ENCODE measurements around the gene COL15A1.

The COL15A1 gene

GRCh38 chr9:98974994-98975712 is 31.4 kb downstream of the COL15A1 start:
- Mint-ChIP-seq H3K9me3 (no peaks in the 10 kb centered on the region), H3K4me3 (peak overlapping the region; percentile 35), H3K27me3 (peaks cover 14% of the 10 kb centered on the region), H3K4me1 (peaks cover 5% of the 10 kb centered on the region), H3K36me3 (no peaks in the 10 kb centered on the region), H3K27ac (no peak overlapping the region)
- ATAC-seq (ENCODE audit: low read depth) (peak; percentile 93), DNase-seq (ENCODE audit: low spot score in 2 of 2) (peak; percentile 79 to 86)

GRCh38 chr9:98975838-98976237 is 32.1 kb downstream of the COL15A1 start:
- ATAC-seq (ENCODE audit: low read depth) (no peak), DNase-seq (ENCODE audit: low spot score in 2 of 2) (no peak)
- H3K9me3 Mint-ChIP-seq: no peaks in the 10 kb centered on the region
- no peaks in the 10 kb centered on the region for H3K36me3 Mint-ChIP-seq
- H3K27me3 Mint-ChIP-seq: peaks cover 11% of the 10 kb centered on the region
- no peak overlapping the region for H3K27ac Mint-ChIP-seq
- H3K4me1 Mint-ChIP-seq: peaks cover 5% of the 10 kb centered on the region
- H3K4me3 Mint-ChIP-seq: no peak overlapping the region

DNA sequence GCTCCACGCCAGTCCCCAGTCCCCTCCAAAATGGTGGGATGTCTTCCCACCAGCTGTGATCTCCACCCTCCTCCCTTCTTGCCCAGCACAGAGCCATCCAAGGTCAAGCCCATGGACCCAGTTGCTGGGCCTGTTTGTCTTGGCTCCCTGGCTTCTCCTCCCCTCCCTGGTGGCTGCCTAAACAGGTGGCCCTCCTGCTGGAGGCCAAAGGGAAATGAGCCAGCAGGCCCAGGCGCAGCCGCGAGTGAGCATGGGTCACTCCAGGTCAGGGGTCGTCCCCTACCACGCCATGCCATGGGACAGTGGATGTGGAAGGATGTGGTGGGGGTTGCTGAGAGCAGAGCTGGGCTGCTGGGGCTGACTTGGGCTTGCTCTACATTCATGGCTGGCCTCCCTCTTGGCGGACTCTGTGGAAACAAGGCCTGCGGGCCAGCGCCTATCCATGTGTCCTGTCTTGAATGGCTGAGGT is 33.6 kb downstream of the COL15A1 start:
- ATAC-seq (ENCODE audit: low read depth): no peak
- Mint-ChIP-seq H3K27ac (no peak overlapping the region), H3K4me1 (peaks cover 5% of the 10 kb centered on the region), H3K36me3 (no peaks in the 10 kb centered on the region), H3K27me3 (peaks cover 11% of the 10 kb centered on the region), H3K4me3 (no peak overlapping the region), H3K9me3 (no peaks in the 10 kb centered on the region)
- DNase-seq (ENCODE audit: low spot score in 2 of 2): no peak

DNA sequence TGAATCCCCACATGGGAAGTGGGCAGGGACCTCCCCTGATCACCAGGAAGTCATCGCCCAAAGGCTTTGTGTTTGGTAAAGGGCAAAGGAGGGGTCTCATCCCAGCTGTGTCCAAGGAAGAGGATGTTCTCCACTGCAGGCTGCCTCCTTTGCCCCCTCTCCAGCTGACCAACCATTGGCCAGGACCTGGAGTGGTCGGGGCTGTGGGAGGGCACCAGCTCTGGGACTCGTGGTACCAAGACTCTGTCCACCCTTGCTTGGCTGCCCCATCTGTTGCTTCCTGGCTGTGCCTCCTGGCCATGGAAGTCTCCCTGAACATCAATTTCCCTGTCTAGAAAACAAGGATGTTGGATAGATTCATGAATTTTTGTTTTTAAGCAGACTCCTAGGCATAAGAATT is 34.1 kb downstream of the COL15A1 start:
- no peak overlapping the region for H3K27ac Mint-ChIP-seq
- no peak for ATAC-seq (ENCODE audit: low read depth)
- H3K36me3 Mint-ChIP-seq: no peaks in the 10 kb centered on the region
- H3K4me1 Mint-ChIP-seq: peaks cover 5% of the 10 kb centered on the region
- peaks cover 9% of the 10 kb centered on the region for H3K27me3 Mint-ChIP-seq
- no peaks in the 10 kb centered on the region for H3K9me3 Mint-ChIP-seq
- no peak overlapping the region for H3K4me3 Mint-ChIP-seq
- DNase-seq (ENCODE audit: low spot score in 2 of 2): no peak

DNA sequence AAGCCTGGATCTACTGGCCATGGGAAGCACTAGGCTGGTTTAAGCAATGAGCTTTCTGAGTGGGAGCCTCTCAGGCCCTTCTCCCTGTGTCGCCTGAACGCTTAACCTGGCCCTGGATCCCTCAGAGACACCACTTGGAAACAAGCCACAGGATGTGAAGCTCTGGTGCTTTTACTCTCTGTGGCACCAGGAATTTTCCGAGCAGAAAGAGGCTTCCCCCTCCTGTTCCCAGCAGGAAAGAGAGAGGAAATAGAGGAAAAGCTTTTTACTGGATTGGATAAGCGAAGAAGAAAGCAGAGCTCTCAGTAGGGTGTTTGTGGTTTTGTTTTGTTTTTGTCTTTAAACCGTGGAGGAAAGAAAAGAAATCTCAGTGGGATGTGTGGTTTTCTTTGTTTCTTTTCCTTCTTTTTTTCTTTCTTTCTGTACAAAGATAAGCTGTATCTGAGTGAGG is 34.5 kb downstream of the COL15A1 start:
- Mint-ChIP-seq H3K36me3 (no peaks in the 10 kb centered on the region), H3K4me1 (peaks cover 5% of the 10 kb centered on the region), H3K4me3 (no peak overlapping the region), H3K27me3 (peaks cover 9% of the 10 kb centered on the region), H3K27ac (no peak overlapping the region), H3K9me3 (no peaks in the 10 kb centered on the region)
- ATAC-seq (ENCODE audit: low read depth) (no peak), DNase-seq (ENCODE audit: low spot score in 2 of 2) (no peak)

DNA sequence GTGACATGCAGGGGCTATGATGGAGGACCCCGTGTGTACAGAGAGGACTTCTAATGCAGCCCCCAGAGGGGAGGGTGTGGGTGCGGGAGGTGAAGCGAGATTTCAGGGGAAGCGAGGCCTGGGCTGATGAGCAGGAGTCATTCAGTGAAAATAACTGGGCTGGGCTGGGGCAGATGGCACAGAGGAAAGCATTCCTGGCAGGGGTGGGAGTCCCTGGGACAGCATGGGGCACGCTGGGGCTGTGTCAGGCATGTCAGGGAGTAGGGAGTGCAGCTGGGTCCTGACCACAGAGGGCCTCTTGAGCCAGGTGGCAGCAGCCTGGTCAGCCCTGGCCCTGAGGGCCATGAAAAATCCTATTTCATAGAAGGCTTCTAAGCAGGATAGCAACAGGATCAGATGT is 36.6 kb downstream of the COL15A1 start:
- Mint-ChIP-seq H3K27me3 (peaks cover 6% of the 10 kb centered on the region), H3K9me3 (no peaks in the 10 kb centered on the region), H3K4me3 (no peak overlapping the region), H3K4me1 (peaks cover 2% of the 10 kb centered on the region), H3K36me3 (no peaks in the 10 kb centered on the region), H3K27ac (no peak overlapping the region)
- ATAC-seq (ENCODE audit: low read depth) (no peak), DNase-seq (ENCODE audit: low spot score in 2 of 2) (no peak)

DNA sequence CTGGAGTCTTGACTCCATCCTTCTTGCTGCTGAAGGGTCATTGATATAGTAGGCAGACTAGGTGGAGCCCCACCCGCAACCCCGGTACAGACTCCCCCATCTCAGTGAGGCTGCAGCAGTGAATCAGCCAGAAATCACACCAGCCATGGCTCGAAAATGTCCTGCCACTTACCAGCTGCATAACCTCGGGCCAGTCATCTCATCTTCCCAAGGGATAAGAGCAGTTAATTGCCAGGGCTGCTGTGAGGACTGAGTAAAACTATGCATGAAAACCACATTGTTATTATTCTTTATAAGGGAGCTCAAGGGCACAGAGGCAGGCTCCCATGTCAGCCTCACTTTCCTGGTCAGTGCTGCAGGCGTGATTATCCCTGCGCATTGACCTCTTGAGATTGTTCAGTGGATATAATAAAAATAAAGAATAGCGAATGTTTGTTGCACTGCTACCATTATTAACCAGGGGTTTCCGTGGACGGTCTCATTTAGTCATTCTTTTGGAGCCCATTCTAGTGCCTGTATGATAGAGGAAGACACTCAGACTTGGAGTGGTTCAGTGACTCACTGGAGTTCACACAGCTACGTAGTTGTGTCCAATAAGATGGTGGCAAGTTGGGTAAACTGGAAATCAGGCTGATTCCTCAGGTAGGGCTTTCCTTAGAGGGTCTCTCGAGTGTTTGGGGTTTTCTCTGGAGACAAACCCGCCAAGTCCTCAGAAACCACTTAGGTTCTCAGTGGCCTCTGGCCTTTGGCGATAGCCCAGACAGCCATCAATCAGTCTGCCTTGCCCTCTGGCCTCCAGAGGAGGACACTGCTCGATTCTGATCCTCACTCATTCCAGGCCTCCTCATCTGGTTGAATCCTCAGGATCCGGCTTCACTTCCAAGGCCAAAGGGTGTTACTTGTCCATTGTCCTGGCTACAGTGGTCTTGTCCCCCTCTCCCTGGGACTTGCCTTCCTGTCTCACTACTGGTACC is 39.9 kb downstream of the COL15A1 start:
- Mint-ChIP-seq H3K27me3 (peaks cover 4% of the 10 kb centered on the region), H3K27ac (no peak overlapping the region), H3K4me1 (no peaks in the 10 kb centered on the region), H3K4me3 (no peak overlapping the region), H3K36me3 (no peaks in the 10 kb centered on the region), H3K9me3 (no peaks in the 10 kb centered on the region)
- ATAC-seq (ENCODE audit: low read depth) (no peak), DNase-seq (ENCODE audit: low spot score in 2 of 2) (no peak)

GRCh38 chr9:98985596-98985995 is 41.9 kb downstream of the COL15A1 start:
- H3K9me3 Mint-ChIP-seq: no peaks in the 10 kb centered on the region
- H3K36me3 Mint-ChIP-seq: peaks cover 2% of the 10 kb centered on the region
- ATAC-seq (ENCODE audit: low read depth) (no peak), DNase-seq (ENCODE audit: low spot score in 2 of 2) (no peak)
- peaks cover 3% of the 10 kb centered on the region for H3K4me1 Mint-ChIP-seq
- no peak overlapping the region for H3K27ac Mint-ChIP-seq
- H3K27me3 Mint-ChIP-seq: peaks cover 4% of the 10 kb centered on the region
- no peak overlapping the region for H3K4me3 Mint-ChIP-seq

DNA sequence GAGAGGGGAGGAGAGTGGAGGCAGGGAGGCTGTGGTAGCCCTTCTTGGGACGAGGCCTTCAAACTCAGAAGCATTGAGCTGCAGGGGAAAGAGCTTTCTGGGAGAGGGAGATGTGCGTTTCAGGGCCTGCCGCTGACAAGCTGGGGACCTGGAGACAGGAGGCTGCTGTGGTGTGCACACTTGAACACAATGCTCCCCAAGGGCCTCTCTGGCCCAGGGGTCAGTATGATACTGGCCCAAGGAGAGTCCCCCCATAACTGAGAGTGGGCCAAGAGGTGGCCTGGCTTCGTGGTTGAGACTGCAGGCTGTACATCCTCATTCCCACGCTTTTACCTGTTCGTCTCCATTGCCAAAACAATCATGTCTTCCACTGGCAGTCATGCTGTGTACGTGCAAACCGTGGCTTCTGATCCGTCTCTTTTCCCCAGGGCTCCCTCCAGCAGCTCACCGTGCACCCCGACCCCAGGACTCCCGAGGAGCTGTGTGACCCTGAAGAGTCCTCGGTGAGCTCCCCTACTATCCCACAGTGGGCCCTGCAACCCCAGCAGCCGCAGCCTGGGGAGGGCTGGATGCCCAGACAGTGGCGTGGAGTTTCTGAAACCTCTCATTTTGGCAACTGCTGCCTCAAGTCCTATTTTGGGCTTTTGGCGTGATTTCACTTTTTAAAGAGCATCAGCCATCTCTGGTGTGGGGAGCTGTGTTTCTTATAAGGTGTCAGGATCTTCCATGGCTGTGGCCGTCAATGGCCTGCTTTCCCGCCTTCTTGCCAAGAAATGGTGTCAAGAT is 43.4 kb downstream of the COL15A1 start:
- Mint-ChIP-seq H3K27ac (no peak overlapping the region), H3K4me1 (peaks cover 3% of the 10 kb centered on the region), H3K4me3 (no peak overlapping the region), H3K9me3 (no peaks in the 10 kb centered on the region), H3K27me3 (peaks cover 4% of the 10 kb centered on the region), H3K36me3 (peaks cover 2% of the 10 kb centered on the region)
- ATAC-seq (ENCODE audit: low read depth): no peak
- DNase-seq (ENCODE audit: low spot score in 2 of 2): no peak

- DNase-seq (ENCODE audit: low spot score in 2 of 2): no peak
- ATAC-seq (ENCODE audit: low read depth): peak; percentile 25
- H3K9me3 Mint-ChIP-seq: no peaks in the 10 kb centered on the region
Observed at GRCh38 chr9:98989036-98990000, 45.6 kb downstream of the COL15A1 start.

DNA sequence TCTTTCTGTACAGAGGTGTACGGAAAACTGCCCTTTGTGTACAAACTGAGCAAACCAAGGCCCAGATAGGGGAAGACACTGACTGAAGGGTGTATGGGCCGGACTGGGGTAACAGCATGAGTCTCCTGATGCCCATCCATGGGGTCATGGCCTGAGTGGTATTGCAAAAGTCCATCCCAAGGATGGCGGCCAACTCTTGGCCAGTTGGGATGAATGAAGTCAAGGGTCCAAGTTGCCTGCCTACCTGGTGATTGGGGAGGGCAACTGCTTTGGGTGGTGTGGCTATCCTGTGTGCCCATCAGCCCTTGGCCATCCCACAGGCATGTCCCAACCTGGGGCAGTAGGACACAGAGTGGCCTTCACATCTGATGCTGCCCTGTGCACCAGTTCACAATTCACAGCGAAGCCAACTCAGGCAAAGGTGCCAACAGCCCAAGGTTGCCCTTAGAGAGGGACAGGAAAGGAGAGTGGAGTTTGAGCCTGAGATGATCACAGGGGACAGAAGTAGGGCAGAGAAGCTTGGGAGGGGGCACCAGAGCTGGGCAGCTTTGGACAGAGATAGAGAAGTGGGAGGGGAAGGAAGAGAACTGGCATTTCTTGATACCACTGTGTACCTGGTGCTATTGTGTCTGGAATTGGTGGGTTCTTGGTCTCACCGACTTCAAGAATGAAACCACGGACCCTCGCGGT is 46.6 kb downstream of the COL15A1 start:
- Mint-ChIP-seq H3K36me3 (peaks cover 2% of the 10 kb centered on the region), H3K9me3 (no peaks in the 10 kb centered on the region), H3K4me3 (no peak overlapping the region), H3K27ac (no peak overlapping the region), H3K27me3 (peaks cover 4% of the 10 kb centered on the region), H3K4me1 (peaks cover 20% of the 10 kb centered on the region)
- ATAC-seq (ENCODE audit: low read depth): no peak
- DNase-seq (ENCODE audit: low spot score in 2 of 2): no peak

More at GRCh38 chr9:98989036-98990000, 45.6 kb downstream of the COL15A1 start:
- H3K27ac Mint-ChIP-seq: no peak overlapping the region
- H3K36me3 Mint-ChIP-seq: peaks cover 2% of the 10 kb centered on the region
- H3K27me3 Mint-ChIP-seq: peaks cover 4% of the 10 kb centered on the region
- H3K4me1 Mint-ChIP-seq: peaks cover 19% of the 10 kb centered on the region
- H3K4me3 Mint-ChIP-seq: no peak overlapping the region

DNA sequence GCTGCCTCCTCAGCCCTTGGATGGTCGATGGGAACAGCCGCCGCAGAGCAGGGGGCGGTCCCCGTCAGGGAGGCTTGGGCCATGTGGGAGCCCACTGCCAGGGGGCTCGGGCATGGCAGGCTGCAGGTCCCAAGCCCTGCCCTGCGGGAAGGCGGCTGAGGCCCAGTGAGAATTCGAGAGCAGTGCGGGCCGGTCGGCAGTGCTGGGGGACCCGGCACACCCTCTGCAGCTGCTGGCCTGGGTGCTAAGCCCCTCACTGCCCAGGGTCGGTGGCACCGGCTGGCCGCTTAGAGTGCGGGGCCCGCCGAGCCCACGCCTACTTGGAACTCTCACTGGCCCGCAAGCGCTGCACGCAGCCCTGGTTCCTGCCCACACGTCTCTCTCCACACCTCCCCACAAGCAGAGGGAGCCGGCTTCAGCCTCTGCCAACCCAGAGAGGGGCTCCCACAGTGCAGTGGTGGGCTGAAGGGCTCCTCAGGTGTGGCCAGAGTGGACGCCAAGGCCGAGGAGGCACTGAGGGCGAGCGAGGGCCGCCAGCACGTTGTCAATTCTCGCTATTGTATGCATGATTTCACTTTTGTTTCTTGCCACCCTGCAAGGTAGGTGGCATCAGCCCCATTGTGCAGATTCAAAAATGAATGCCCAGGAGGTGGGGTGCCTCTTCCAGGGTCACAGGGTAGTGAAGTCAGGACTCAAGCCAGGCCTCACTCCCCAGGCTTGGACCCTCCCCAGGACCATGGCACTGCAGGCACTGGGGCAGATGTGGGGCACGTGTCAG is 48.6 kb downstream of the COL15A1 start:
- H3K27me3 Mint-ChIP-seq: peaks cover 4% of the 10 kb centered on the region
- peak overlapping the region; percentile 34 for H3K4me3 Mint-ChIP-seq
- peaks cover 20% of the 10 kb centered on the region for H3K4me1 Mint-ChIP-seq
- DNase-seq (ENCODE audit: low spot score in 2 of 2) (no peak), ATAC-seq (ENCODE audit: low read depth) (no peak)
- no peak overlapping the region for H3K27ac Mint-ChIP-seq
- H3K36me3 Mint-ChIP-seq: peaks cover 2% of the 10 kb centered on the region
- H3K9me3 Mint-ChIP-seq: no peaks in the 10 kb centered on the region
